Measurements from ENCODE around the gene PACS2.

The PACS2 gene

DNA sequence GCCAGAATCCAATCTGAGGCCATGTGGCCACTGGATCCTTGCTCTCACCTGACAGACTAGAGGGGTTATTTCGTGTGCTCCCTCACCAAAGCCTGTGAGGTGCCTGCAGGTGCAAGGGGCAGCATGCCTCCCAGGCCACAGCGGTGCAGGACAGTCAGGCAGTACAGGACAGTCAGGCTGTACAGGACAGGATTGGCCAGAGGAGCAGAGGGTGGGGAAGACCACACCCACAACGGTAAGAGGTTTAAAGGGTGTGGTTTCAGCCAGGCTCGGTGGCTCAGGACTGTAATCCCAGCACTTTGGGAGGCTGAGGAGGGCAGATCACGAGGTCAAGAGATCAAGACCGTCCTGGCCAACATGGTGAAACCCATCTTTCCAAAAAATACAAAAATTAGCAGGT, 10.6 kb upstream of the PACS2 start:
- no peak for TF ChIP-seq EZH2phosphoT487 (IDR thresholded peaks at IDR 0.05; ENCODE audit: borderline replicate concordance)
- TF ChIP-seq, protein P1, sequence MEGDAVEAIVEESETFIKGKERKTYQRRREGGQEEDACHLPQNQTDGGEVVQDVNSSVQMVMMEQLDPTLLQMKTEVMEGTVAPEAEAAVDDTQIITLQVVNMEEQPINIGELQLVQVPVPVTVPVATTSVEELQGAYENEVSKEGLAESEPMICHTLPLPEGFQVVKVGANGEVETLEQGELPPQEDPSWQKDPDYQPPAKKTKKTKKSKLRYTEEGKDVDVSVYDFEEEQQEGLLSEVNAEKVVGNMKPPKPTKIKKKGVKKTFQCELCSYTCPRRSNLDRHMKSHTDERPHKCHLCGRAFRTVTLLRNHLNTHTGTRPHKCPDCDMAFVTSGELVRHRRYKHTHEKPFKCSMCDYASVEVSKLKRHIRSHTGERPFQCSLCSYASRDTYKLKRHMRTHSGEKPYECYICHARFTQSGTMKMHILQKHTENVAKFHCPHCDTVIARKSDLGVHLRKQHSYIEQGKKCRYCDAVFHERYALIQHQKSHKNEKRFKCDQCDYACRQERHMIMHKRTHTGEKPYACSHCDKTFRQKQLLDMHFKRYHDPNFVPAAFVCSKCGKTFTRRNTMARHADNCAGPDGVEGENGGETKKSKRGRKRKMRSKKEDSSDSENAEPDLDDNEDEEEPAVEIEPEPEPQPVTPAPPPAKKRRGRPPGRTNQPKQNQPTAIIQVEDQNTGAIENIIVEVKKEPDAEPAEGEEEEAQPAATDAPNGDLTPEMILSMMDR (conservative IDR thresholded peaks at IDR 0.05; ENCODE audit: low read length) = no peak

DNA sequence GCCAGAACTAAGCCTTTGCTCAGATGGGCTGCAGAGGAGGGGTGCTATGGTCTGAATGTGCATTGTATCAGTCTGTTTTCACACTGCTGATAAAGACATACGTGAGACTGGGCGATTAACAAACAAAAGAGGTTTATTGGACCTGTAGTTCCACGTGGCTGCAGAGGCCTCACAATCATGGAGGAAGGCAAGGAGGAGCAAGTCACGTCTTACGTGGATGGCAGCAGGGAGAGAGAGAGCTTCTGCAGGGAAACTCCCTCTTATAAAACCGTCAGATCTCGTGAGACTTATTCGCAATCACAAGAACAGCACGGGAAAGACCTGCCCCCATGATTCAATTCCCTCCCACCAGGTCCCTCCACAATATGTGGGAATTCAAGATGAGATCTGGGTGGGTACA, 10.0 kb upstream of the PACS2 start:
- Histone ChIP-seq H3K9me2 (replicated peaks; ENCODE audit: low read depth, low read length) (no peaks in the 10 kb centered on the region), H3K79me2 (ENCODE audit: insufficient read depth, low read length) (peaks cover 9% of the 10 kb centered on the region), H3K4me1 (ENCODE audit: insufficient read depth, low read length, poor library complexity, severe bottlenecking) (peaks cover 12% of the 10 kb centered on the region), H3K27me3 (ENCODE audit: insufficient read depth, low read length, poor library complexity, severe bottlenecking) (no peaks in the 10 kb centered on the region), H3K9me3 (ENCODE audit: insufficient read depth, low read depth, low read length) (no peaks in the 10 kb centered on the region), H2AFZ (ENCODE audit: low read length) (no peak overlapping the region), H3K4me2 (ENCODE audit: low read depth, low read length, poor library complexity, severe bottlenecking) (no peak overlapping the region), H4K20me1 (ENCODE audit: insufficient read depth, low read length, poor library complexity, severe bottlenecking) (peaks cover 4% of the 10 kb centered on the region), H3K9ac (ENCODE audit: low read depth, low read length, poor library complexity, severe bottlenecking) (no peak overlapping the region), H3K4me3 (ENCODE audit: low read length, poor library complexity, severe bottlenecking) (no peak overlapping the region), H3F3A (ENCODE audit: low read depth) (no peaks in the 10 kb centered on the region), H3K36me3 (ENCODE audit: insufficient read depth, low read length) (no peaks in the 10 kb centered on the region)
- TF ChIP-seq EZH2phosphoT487 (IDR thresholded peaks at IDR 0.05; ENCODE audit: borderline replicate concordance) = no peak
- TF ChIP-seq, protein P1 (conservative IDR thresholded peaks at IDR 0.05; ENCODE audit: low read length) = no peak

More for the DNA sequence above, 10.6 kb upstream of the PACS2 start:
- H3K79me2 ChIP-seq (ENCODE audit: insufficient read depth, low read length) = peaks cover 15% of the 10 kb centered on the region
- H3K9me2 ChIP-seq (replicated peaks; ENCODE audit: low read depth, low read length) = no peaks in the 10 kb centered on the region
- peaks cover 6% of the 10 kb centered on the region for H4K20me1 ChIP-seq (ENCODE audit: insufficient read depth, low read length, poor library complexity, severe bottlenecking)
- no peaks in the 10 kb centered on the region for H3K36me3 ChIP-seq (ENCODE audit: insufficient read depth, low read length)
- H3K4me3 ChIP-seq (ENCODE audit: low read length, poor library complexity, severe bottlenecking) = no peak overlapping the region
- H3F3A ChIP-seq (ENCODE audit: low read depth) = no peaks in the 10 kb centered on the region
- no peak overlapping the region for H3K9ac ChIP-seq (ENCODE audit: low read depth, low read length, poor library complexity, severe bottlenecking)
- no peaks in the 10 kb centered on the region for H3K27me3 ChIP-seq (ENCODE audit: insufficient read depth, low read length, poor library complexity, severe bottlenecking)
- H3K4me2 ChIP-seq (ENCODE audit: low read depth, low read length, poor library complexity, severe bottlenecking) = no peak overlapping the region
- H2AFZ ChIP-seq (ENCODE audit: low read length) = no peak overlapping the region; the same call in 1 of the 2 replicates
- peaks cover 12% of the 10 kb centered on the region for H3K4me1 ChIP-seq (ENCODE audit: insufficient read depth, low read length, poor library complexity, severe bottlenecking)
- no peaks in the 10 kb centered on the region for H3K9me3 ChIP-seq (ENCODE audit: insufficient read depth, low read depth, low read length)

DNA sequence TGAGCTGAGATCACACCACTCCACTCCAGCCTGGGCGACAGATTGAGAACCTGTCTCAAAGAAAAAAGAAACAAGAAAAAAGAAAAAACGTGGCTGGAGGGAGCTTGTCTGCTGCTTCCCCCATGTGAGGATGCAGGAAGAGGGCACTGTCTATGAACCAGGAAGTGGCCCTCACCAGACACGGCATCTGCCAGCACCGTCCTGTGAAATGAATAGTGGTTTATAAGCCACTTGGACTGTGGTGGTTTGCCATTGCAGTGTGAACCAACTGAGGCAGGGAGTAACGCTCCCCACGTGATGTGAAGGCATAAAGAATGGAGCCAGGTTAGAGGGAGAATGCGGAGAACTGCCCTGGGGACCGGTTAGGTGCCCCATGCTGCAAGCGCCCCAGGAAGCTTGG, 9.2 kb upstream of the PACS2 start:
- Histone ChIP-seq H3F3A (ENCODE audit: low read depth) (no peaks in the 10 kb centered on the region), H3K79me2 (ENCODE audit: insufficient read depth, low read length) (peaks cover 1% of the 10 kb centered on the region; the same call in 1 of the 2 replicates), H3K4me1 (ENCODE audit: insufficient read depth, low read length, poor library complexity, severe bottlenecking) (peaks cover 12% of the 10 kb centered on the region), H3K27me3 (ENCODE audit: insufficient read depth, low read length, poor library complexity, severe bottlenecking) (no peaks in the 10 kb centered on the region), H3K4me2 (ENCODE audit: low read depth, low read length, poor library complexity, severe bottlenecking) (peak overlapping the region; percentile 8), H4K20me1 (ENCODE audit: insufficient read depth, low read length, poor library complexity, severe bottlenecking) (no peaks in the 10 kb centered on the region), H3K9me2 (replicated peaks; ENCODE audit: low read depth, low read length) (no peaks in the 10 kb centered on the region), H3K9me3 (ENCODE audit: insufficient read depth, low read depth, low read length) (no peaks in the 10 kb centered on the region), H2AFZ (ENCODE audit: low read length) (peak overlapping the region; percentile 71), H3K36me3 (ENCODE audit: insufficient read depth, low read length) (no peaks in the 10 kb centered on the region), H3K4me3 (ENCODE audit: low read length, poor library complexity, severe bottlenecking) (no peak overlapping the region), H3K9ac (ENCODE audit: low read depth, low read length, poor library complexity, severe bottlenecking) (no peak overlapping the region)
- TF ChIP-seq EZH2phosphoT487 (IDR thresholded peaks at IDR 0.05; ENCODE audit: borderline replicate concordance) = no peak
- TF ChIP-seq, protein P1 (conservative IDR thresholded peaks at IDR 0.05; ENCODE audit: low read length) = no peak
